Fibroblast of skin of abdomen (primary cell): Measurements from ENCODE around the gene CAMK2D.

Experiments
- DNase-seq: peaks from one replicate; pipeline ENCODE4 v3.0.0-alpha.2; 2013

Gene CAMK2D

DNA sequence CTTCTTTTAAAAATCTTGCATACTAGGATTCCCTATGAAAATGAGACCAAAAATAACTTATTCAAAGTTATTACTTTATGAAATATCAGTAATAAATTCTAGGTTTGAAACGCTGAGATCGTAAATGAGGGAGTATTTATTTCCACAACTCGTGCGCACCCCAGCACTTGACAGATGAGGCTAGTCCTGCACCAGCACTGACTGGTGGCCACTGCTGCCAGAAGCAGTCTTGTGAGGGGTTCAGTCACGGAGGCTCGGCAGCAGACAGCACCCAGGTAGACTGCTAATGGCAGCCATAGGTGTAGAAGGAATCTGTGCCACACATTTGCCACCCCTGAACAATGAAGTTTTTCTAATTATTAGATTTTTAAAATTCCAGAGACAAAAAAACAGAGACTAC lies 248.7 kb downstream of the CAMK2D start:
- DNase-seq = no peak

DNA sequence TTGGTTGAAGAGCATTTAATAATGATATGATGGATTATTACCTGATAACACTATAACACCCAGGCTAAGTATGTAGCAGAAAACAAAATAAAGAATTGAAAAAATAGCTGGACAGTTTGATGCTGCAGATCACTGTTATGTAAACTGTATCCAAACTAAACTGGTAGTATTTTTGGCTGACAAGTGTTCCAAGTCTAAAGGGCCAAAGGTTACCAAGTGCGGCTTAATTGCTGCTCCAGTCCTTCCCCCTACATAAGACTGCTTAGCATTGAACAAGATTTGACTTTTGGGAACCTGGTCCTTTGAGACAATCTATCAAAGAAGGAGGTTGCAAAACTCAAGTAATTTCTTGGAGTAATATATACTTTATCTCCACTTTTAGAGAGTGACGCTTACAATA lies 249.6 kb downstream of the CAMK2D start:
- DNase-seq = no peak

DNA sequence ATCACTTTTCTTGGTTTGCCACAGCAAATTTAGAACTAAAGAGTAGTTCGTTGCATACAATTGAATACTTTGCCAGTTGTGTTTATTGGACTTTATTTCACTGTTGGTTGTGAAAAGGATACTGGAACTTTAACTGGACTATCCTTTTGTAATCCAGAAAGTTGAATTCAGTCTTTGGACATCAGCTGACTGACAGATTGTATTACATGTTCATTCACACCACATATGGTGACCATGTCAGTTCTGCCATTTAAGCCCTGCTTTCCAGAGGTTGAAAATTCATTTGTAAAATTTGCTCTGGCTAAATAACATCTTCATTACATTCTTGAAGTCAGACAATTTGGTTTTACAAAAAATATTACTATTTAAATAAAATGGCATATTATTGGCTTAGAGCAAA lies 251.7 kb downstream of the CAMK2D start:
- no peak for DNase-seq

DNA sequence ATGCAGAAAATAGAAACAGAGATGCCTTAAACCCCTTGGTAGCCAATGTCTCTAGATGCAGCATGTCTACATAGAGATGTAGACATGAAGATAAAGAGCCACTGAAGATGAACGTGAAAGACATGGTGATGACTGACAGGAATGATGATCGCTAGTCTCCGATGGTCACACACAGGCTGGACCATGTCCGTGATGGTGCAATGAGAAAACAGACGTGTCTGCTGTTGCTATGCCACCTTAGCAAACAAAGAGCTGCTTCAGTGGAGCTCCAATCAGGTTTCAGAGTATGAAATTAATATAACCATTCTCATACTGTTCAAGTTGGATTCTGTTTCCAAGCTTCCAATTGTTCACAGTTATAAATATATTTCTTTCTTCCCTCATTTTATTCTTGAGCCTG lies 256.5 kb downstream of the CAMK2D start:
- DNase-seq = no peak

DNA sequence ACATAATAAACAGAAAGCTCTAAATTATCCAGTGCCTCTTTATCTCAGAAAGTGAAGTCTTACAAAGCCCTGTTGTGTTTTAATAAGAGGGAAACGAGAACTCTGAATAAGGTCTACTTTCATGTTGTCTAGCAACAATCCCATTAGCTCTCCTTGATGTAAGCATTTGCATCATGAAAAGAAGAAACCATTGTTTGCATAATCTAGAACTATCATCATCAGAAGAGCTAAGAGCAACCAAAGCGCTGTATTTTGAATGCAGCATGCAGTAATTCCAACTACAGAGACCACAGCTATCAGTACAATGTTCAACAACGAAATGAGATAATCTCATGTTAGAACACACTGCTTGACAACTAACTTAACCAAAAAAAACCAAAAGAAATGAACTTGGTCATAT lies 257.1 kb downstream of the CAMK2D start:
- no peak for DNase-seq

DNA sequence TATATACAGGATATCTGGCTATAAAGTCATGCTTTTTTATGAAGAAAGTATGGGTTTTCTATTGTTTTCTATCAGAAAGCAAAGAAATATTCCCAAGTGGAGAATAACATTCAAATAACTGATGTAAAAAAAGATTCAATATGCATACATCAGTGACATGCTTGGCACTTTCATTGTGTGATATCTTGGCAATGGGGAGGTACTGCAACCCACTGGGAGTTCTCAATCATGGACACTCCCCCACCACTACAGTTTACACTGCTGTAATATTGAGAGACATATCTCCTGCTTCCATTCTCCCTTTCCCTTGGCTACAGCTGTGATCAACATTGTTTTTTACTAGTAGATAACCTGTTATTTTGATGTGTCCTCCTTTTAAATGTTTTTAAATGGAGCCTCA lies 257.8 kb downstream of the CAMK2D start:
- no peak for DNase-seq

DNA sequence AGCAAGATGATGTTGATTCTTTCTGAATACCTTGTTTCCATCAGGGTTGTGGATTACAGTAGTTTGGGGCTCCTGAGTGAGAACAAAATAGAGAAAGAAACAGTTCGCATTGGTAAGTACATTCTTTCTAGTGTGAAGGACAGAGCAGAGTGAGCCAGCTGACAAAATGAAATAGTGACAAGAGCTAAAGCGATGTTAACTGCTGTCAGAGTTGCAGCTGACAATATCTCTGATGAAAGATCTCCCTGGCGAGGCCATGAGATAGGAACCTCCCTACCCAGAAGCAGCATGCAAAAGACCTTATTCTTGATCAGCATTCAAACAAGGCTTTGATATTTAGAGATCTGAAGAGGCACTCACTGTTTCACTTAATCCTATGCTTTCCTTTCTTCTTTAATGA lies 258.6 kb downstream of the CAMK2D start:
- DNase-seq = no peak

DNA sequence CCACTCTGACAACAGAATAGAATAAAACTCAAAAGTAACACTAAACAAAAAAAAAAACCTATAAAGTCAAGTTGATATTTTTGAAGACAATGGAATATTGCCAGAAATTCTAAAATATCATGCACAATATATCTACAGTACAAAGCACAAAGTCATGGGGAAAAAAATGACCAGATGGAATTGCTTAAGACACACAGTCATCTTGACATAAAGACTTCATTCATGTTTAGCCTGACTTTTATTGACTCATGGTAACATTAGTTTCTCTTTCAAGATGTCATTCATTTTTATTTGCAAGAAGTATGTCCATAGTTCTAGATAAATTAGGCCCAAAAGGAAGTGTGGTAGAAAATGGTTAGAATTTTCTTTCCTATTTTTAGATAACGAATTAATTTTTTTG lies 259.1 kb downstream of the CAMK2D start:
- peak; percentile 50 for DNase-seq

DNA sequence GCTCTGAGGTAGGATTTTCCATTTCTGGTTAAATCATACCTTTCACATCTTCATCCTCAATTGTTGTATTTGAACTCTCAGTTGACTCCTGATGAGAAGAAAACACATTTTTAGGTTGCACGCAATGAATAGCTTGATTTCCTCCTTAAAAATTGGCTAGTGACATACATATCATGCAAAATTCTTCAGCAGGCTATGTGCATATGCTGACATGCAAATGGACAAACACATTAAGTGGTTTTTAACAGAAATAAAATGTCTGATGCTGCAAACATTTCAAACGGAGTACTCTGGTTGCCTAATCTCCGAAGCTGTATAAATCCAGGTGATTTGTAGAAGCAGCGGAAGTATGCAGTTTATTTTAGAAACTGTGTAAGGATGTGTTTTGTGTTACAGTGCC lies 261.1 kb downstream of the CAMK2D start:
- no peak for DNase-seq

DNA sequence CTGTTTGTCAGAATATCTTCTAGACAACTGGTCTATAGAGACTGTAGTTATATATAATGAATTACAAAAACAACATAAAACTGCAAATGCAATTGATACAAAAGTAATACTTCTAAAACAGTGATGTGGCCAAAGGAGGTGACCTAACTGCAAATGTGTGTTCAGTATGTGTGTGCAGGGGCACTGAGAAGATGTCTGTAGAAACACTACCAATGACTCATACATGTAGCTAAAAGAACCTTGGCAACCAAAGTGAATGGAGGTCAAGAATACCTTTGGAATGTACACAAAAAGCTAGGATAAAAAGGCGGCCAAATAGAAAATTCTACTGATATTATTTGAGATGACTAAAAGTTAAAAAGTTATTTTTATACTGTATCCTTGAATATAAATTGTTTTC lies 261.8 kb downstream of the CAMK2D start:
- peak; percentile 73 for DNase-seq

DNA sequence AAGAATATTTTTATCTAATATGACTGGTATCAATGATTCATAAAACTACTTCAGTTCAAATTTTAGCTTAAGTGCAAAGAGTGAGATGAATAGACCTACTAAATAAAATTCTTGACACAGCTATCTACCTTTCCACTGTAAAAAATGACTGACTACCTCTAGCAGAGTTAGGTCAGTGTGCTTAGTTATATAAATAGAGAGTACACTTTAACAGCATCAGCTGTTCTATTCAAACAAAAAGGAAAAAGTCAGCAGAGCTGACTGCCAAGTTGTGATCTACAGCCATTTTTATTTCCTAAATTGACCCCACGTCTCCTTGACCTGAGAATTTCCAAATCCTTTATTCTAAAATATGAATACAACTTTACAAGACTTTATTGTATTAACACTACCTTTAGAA lies 262.4 kb downstream of the CAMK2D start:
- no peak for DNase-seq

DNA sequence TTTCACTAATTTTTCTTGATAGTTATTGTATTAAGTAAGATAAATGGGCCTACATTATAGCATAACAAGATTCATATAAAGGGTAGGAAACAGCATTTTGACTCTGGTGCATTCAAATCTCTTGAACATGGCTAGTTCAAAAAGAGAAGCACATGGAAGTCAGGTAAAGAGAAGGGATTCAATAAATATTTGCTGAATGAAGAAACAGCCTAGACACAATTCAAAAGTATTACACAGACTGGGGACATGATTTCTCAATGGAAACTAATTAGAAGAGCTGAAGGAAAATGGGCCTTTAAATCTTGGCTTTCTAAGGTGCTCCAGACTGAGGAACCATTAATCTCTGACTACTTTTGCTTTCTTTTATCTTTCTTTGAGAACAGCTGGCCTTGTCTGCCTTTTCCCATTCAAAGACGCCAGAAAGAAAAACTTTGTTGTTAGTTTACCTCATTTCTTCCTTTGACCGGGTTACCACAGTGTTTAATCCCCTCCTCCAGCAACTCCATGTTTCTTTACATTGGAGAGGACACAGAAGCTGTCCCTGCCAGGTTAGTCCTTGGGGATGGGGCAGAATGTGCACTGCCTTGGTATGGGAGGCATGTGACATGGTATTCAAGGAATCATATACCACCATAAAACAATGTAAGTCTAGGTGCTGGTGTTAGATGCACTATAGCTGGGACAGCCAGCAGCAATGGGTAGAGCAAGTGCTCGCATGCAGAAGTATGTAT lies 264.2 kb downstream of the CAMK2D start:
- DNase-seq = no peak

DNA sequence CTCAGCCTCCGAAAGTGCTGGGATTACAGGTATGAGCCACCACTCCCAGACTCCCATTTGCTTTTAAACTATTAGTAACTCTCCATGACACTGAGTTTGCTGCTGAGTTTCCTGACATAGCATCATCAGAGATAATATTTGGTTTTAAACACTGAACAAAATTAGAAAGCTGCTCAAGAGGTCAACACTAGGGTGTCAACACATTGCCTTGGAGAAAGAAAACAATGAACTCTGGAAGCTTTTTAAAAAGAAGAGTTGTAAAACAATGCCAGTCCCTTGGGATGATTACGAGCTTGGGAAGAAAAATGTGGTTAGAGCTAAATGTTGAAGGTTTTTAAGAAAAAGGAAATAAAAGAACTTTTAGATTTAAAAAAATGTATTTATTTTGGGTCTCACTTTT lies 264.8 kb downstream of the CAMK2D start:
- no peak for DNase-seq

DNA sequence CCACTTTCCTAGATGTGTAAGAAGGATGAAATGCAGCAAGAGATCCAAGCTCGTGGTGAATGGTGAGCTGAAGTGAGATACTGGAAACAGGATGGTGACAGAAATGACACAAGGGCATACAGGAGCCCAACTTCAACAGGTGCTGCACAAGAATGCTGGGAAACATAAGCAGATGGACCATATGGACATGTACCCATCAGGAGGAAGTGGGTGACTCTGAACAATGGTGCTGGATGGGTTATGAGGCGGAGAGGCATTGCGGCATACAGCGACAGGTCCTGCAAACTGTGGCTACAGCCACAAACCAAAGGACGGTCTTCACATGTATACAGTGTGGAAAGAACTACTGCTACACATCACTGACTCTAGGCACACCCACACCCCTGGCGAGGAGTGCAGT lies 265.7 kb downstream of the CAMK2D start:
- no peak for DNase-seq

DNA sequence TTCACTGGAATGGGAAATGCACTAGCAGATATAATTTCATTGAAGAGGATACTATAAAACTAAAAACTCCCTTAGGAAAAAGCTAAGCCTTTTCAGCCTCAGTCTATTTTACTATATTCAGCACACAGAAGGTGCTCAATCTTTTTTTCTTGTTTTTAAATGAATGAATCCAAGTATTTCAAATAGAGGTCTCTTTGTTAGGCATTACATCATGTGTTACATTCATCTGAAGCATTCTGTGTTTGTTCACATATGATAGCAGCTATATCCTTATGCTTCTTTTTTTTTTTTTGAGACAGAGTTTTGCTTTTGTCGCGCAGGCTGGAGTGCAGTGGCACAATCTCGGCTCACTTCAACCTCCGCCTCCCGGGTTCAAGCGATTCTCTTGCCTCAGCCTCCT lies 278.4 kb downstream of the CAMK2D start:
- DNase-seq = no peak

DNA sequence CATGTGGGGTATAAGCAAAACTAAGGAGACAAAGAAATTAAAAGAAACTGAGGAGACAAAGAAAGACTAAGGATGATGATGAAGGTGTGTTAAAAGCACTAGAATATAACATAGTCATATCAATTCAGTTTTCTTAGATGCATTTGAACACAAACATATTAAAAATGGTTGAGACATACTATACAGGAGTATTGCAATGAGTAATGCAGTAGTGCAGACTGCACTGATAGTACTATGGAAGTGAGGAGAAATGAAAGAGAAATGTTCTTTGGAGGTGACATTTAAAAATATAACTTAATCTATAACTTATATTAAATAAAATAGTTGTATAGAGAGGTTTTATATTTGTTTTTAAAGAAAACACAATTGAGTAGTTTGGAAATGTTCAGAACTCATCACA lies 279.2 kb downstream of the CAMK2D start:
- no peak for DNase-seq

DNA sequence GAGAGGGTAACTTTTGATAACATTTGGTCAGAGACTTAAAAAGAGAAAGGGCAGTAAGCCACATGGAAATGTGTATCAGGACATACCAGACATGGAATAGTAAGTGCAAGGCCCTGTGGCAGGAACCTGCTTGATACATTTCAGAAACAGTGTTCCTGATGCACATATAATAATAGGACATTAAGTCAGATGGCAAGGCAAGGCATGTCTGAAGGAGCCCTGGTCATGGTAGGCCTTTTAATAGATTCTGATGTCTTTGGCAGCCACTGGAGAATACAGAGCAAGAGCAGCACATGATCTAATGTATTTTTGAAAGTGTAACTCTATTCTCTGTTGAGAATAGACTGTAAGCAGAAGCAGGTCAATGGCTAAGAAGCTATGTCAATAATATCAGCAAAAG lies 279.7 kb downstream of the CAMK2D start:
- DNase-seq = no peak

DNA sequence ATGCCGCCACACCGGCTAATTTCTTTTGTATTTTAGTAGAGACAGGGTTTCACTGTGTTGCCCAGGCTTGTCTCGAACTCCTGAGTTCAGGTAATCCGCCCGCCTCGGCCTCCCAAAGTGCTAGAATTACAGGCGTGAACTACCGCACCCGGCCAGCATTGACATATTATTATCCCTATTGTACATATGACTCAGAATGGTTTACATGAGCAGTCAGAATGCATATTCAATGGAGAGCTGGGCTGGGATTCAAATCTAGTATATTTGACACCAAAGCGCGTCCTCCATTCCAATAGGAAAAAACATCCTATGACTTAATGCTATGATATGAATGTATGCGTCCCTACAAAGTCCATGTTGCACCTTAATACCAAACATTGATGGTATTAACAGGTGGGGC lies 281.4 kb downstream of the CAMK2D start:
- no peak for DNase-seq

DNA sequence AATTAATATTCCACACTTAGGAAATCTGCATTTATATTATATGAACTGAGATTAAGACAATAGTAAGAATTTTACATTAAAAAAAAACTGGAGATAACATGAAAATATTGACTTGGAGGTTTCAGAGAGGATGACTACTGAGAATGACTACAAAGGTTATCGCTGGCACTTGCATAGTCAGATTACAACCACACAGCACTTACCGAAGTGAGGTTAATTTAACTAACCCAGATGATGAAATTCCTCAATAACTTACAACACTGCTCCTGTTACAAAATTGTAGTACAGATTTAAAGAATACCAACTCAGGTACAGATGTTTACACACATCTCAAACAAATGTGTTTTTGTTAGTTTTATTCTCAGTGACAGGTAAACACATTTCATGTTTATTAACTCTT lies 283.5 kb downstream of the CAMK2D start:
- no peak for DNase-seq

DNA sequence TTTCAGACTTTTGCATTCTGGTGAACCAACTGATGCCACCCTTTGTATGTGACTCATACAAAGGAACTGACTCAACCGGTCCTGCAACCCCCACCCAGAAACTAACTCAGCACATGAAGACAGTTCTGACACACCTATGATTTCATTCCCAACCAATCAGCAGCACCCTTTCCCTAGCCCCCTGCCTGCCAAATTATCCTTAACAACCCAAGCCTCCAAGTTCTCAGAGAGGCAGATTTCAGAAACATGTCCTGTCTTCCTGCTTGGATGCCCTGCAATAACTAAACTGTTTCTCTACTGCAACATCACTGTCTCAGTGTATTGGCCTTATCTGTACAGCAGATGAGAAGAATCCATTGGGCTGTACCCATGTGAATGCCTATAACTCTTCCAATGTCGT lies 284.7 kb downstream of the CAMK2D start:
- DNase-seq = no peak

DNA sequence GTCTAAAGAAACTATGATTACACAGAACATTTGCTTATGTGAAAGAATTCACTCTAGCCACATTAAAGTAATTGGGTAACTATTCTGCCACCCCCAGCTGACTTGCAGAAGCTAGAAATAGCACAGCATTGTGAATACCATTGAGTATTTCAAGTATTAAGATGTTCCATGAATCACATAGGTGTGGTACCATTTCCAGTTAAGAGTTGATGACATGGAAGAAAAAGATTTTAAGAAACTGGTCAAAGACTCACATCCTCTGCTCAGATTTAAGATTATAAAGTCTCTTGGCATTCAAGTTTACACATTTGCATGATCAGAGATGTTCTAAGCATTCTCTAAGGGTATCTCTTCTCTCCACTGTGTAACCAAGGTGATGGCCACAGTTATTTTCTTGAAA lies 287.5 kb downstream of the CAMK2D start:
- peak; percentile 85 for DNase-seq

DNA sequence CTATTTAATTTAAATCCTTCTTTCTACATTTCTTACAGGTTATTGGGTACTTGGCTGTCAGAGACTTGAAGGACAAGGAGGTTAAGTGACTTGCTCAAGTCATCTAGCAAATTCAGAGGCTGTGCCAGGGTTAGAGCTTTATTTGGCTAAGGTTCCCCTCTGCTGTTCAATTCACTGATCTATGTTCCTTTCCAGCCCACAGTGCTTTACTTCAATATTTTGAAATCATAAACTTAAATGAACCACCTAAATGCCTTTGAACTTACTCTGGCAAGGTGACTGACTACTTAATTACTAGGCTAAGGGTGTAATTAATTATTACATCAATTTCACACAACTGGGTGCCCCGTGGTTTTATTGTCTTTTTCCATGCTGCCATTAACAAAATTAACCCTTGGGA lies 288.7 kb downstream of the CAMK2D start:
- DNase-seq = no peak

DNA sequence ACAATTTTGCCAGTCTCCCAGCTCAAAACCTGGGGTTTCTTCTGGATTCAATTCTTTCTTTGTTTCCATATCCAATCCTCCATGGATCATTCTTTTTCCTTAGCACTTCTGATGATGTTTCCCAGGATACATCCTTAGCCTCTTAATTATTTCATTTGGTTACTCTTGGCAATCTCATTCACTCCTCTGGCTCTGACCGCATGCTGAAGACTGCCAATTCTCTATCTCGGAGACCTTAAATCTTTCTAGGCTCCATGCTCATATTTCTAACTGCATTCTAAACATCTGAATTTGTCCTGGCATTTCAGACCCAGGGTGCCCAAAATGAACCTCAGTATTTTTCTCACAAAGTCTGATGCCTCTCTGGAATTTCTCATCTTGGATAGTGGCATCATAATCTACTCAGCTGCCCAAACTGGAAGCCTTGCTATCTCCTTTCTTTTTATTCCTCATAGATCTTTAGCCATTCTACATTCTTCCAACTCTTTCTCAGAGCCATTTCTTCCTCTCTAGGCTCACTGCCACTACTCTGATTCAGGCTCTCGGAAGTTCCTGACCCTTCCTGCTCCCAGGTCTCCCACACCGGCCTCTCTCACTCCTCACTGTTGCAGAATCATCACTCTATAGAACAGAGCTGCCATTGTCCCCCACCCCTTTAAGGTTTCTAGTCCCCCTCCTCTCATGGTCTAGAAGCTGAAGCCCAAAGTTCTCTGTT lies 290.2 kb downstream of the CAMK2D start:
- DNase-seq = no peak

DNA sequence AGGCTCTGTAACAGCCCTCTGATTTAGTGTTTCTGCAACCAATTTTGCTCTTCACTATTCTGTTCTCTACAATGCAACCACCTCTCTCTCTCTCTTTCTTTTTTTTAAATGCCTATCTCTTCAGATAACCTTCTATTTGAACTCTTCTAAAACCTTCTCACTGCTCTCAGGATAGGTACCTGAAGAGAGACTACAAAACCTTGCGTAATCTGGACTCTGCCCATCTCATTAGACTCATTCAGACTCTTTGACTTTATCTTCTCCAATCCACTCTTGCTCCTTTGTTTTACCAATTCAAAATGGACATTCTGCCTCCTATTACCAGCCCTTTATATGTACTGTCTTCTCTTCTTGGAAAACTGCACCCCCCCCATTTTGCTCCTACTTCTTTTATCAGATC lies 291.6 kb downstream of the CAMK2D start:
- no peak for DNase-seq

DNA sequence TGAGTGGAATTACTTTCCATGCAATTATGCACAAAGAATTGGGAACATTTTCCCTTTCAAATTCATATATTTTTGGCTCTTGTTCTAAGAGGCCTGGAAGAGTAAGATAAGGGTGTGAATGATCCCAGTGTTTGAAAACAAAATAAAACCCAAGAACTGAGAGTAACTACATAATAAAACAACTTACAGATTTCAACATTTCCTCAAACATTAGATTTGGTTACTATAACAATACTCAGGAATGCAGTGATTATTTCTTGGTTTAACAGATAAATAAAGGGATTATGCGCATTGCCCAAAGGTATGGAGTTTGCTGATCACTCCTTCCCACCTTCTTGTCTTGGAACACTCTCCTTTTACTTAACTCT lies 292.5 kb downstream of the CAMK2D start:
- DNase-seq = no peak
